ENCODE measurements around the gene SYT5. TPM values are rescaled to one million over a fixed set of nuclear protein-coding genes. Genes with fewer than 3 reads are reported as not detected.

SYT5 gene
- total and polyA plus RNA-seq, 2 of the 13 experiments (the other 11 are each of a cell fraction or from before 2014, with no cell fraction given), result not detected

- TF ChIP-seq THYN1 (CRISPR knock-in tag; IDR thresholded peaks at IDR 0.05; ENCODE audit: borderline replicate concordance, low read depth) (no peak), RXRB (CRISPR knock-in tag; IDR thresholded peaks at IDR 0.05; ENCODE audit: borderline replicate concordance) (peak; percentile 78), ATF7 (IDR thresholded peaks at IDR 0.05) (no peak), ATF7 (CRISPR knock-in tag; IDR thresholded peaks at IDR 0.05) (0 out of 2 replicates have a peak, but pooled peaks have one; percentile 23), HIC2 (CRISPR knock-in tag; IDR thresholded peaks at IDR 0.05; ENCODE audit: low read depth) (peak; percentile 90), MEIS2 (CRISPR knock-in tag; IDR thresholded peaks at IDR 0.05) (peak; percentile 70; the same call in 1 of the 2 replicates), ZNF503 (CRISPR knock-in tag; IDR thresholded peaks at IDR 0.05) (no peak), ARID4A (CRISPR knock-in tag; IDR thresholded peaks at IDR 0.05; ENCODE audit: borderline replicate concordance) (peak; percentile 73; the same call in 1 of the 2 replicates), MTA3 (CRISPR knock-in tag; IDR thresholded peaks at IDR 0.05) (no peak), ZNF703 (CRISPR knock-in tag; IDR thresholded peaks at IDR 0.05; ENCODE audit: borderline replicate concordance) (no peak), PATZ1 (CRISPR knock-in tag; IDR thresholded peaks at IDR 0.05) (peak; percentile 84), GATAD2A (CRISPR knock-in tag; IDR thresholded peaks at IDR 0.05) (peak; percentile 73)
- TF ChIP-seq, protein P1, sequence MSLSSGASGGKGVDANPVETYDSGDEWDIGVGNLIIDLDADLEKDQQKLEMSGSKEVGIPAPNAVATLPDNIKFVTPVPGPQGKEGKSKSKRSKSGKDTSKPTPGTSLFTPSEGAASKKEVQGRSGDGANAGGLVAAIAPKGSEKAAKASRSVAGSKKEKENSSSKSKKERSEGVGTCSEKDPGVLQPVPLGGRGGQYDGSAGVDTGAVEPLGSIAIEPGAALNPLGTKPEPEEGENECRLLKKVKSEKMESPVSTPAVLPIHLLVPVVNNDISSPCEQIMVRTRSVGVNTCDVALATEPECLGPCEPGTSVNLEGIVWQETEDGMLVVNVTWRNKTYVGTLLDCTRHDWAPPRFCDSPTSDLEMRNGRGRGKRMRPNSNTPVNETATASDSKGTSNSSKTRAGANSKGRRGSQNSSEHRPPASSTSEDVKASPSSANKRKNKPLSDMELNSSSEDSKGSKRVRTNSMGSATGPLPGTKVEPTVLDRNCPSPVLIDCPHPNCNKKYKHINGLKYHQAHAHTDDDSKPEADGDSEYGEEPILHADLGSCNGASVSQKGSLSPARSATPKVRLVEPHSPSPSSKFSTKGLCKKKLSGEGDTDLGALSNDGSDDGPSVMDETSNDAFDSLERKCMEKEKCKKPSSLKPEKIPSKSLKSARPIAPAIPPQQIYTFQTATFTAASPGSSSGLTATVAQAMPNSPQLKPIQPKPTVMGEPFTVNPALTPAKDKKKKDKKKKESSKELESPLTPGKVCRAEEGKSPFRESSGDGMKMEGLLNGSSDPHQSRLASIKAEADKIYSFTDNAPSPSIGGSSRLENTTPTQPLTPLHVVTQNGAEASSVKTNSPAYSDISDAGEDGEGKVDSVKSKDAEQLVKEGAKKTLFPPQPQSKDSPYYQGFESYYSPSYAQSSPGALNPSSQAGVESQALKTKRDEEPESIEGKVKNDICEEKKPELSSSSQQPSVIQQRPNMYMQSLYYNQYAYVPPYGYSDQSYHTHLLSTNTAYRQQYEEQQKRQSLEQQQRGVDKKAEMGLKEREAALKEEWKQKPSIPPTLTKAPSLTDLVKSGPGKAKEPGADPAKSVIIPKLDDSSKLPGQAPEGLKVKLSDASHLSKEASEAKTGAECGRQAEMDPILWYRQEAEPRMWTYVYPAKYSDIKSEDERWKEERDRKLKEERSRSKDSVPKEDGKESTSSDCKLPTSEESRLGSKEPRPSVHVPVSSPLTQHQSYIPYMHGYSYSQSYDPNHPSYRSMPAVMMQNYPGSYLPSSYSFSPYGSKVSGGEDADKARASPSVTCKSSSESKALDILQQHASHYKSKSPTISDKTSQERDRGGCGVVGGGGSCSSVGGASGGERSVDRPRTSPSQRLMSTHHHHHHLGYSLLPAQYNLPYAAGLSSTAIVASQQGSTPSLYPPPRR (CRISPR knock-in tag; IDR thresholded peaks at IDR 0.05; ENCODE audit: borderline replicate concordance), result peak; percentile 62; the same call in 1 of the 2 replicates
These were observed 48.4 kb upstream of the SYT5 start, which contains the start of gene TMEM86B (continued) for GRCh38 chr19:55228403-55229031.
